B cell (primary cell): Measurements from ENCODE around the gene DOCK1. TPM values are rescaled to one million over a fixed set of nuclear protein-coding genes. Genes with fewer than 3 reads are reported as not detected.

Experiments used
- ATAC-seq: fragments of 200-7000 bp; cut with Tn5 transposase; one replicate; pipeline ENCODE4 v1.10.0; 2021; ENCODE audit warnings: low read depth, mild to moderate bottlenecking, moderate number of reproducible peaks, moderate library complexity
- CTCF ChIA-PET: fragments of 350-600 bp; sonication (Branson Sonifier 250); formaldehyde crosslinking; loops from one replicate; lab custom pipeline; 2021; ENCODE audit warnings: antibody characterized with exemption, inconsistent platforms; lab: Charles Lee
- POLR2A ChIA-PET: fragments of 350-600 bp; sonication (Branson Sonifier 250); formaldehyde crosslinking; loops from one replicate; lab custom pipeline; 2021; ENCODE audit warnings: antibody characterized with exemption; lab: Charles Lee
- DNase-seq: peaks from one replicate; pipeline ENCODE4 v3.0.0; 2013
- H2AFZ ChIP-seq: 2 replicates; pipeline ENCODE4 v1.6.1; 2012; ENCODE audit warnings: mild to moderate bottlenecking, low read depth, low read length; ENCODE audit not compliant: insufficient read depth, poor library complexity, severe bottlenecking
- H3K27ac ChIP-seq, 2 donors: 1 replicate in 1 of 2; 2 replicates in 1 of 2; pipeline ENCODE4 v1.5.1; 2012 to 2013; ENCODE audit warnings: low read length in 2 of 2, mild to moderate bottlenecking in 2 of 2, moderate library complexity in 1 of 2
- H3K27me3 ChIP-seq, 4 experiments: fragments of 200-600 bp in 1 of 4; sonication (generic) in 1 of 4; replicated peaks in 1 of 4; 1 replicate in 2 of 4; 2 replicates in 2 of 4; pipeline versions ENCODE4 v1.6.1 to v1.7.0; 2013 to 2016; ENCODE audit warnings: low read length in 3 of 4, mild to moderate bottlenecking in 2 of 4, mixed read lengths in 1 of 4, moderate library complexity in 1 of 4; ENCODE audit not compliant: insufficient read depth in 4 of 4, control insufficient read depth in 3 of 4; ENCODE audit errors: control extremely low read depth in 1 of 4
- H3K36me3 ChIP-seq, 2 experiments: replicated peaks in 1 of 2; 1 replicate in 1 of 2; 2 replicates in 1 of 2; pipeline versions ENCODE4 v1.6.1 to v1.7.1; 2013; ENCODE audit warnings: low read length in 1 of 2; ENCODE audit not compliant: insufficient read depth in 2 of 2, control insufficient read depth in 1 of 2; ENCODE audit errors: control extremely low read depth in 1 of 2, extremely low read depth in 1 of 2
- H3K4me1 ChIP-seq, 2 donors: fragments of 200-600 bp in 1 of 2; sonication (generic) in 1 of 2; 1 replicate in 1 of 2; 2 replicates in 1 of 2; pipeline versions ENCODE4 v1.5.1 to v1.6.1; 2013 to 2017; ENCODE audit warnings: low read length in 2 of 2; ENCODE audit not compliant: control insufficient read depth in 2 of 2, insufficient read depth in 2 of 2
- H3K4me2 ChIP-seq: replicated peaks from 2 replicates; pipeline ENCODE3; 2012; ENCODE audit warnings: mild to moderate bottlenecking, low read depth, low read length; ENCODE audit not compliant: poor library complexity, severe bottlenecking
- H3K4me3 ChIP-seq, 5 experiments: fragments of 200-600 bp in 1 of 5; sonication (generic) in 1 of 5; 1 replicate in 3 of 5; 2 replicates in 2 of 5; pipeline versions ENCODE4 v1.5.1 to v1.7.0; 2011 to 2016; ENCODE audit warnings: low read length in 4 of 5, mild to moderate bottlenecking in 4 of 5, low read depth in 2 of 5, control low read depth in 1 of 5, moderate library complexity in 1 of 5; ENCODE audit not compliant: insufficient read depth in 1 of 5; ENCODE audit errors: control extremely low read depth in 1 of 5, extremely low read depth in 1 of 5
- H3K79me2 ChIP-seq: fragments of 200-600 bp; sonication (generic); one replicate; pipeline ENCODE4 v1.6.0; 2016; ENCODE audit warnings: low read length; ENCODE audit not compliant: control insufficient read depth, insufficient read depth
- H3K9ac ChIP-seq: fragments of 200-600 bp; sonication (generic); 2 replicates; pipeline ENCODE4 v1.6.1; 2017; ENCODE audit warnings: mild to moderate bottlenecking, low read length, moderate library complexity
- H3K9me3 ChIP-seq, 3 donors: one replicate each; pipeline versions ENCODE4 v1.6.1 to v1.7.1; 2013; ENCODE audit warnings: low read length in 2 of 3; ENCODE audit not compliant: control insufficient read depth in 2 of 3, insufficient read depth in 1 of 3; ENCODE audit errors: control extremely low read depth in 1 of 3
- H4K20me1 ChIP-seq: 2 replicates; pipeline ENCODE4 v1.6.0; 2012; ENCODE audit warnings: mild to moderate bottlenecking, low read length; ENCODE audit not compliant: insufficient read depth, control insufficient read depth, poor library complexity, severe bottlenecking
- H3K27ac Mint-ChIP-seq: one replicate; pipeline ENCODE4 v1.8.0; 2021; ENCODE audit warnings: mixed read lengths
- H3K27me3 Mint-ChIP-seq: one replicate; pipeline ENCODE4 v1.8.0; 2021; ENCODE audit warnings: mixed read lengths
- H3K4me1 Mint-ChIP-seq: one replicate; pipeline ENCODE4 v1.8.0; 2021; ENCODE audit warnings: mixed read lengths
- H3K4me3 Mint-ChIP-seq: one replicate; pipeline ENCODE4 v1.8.0; 2021; ENCODE audit warnings: mixed read lengths
- H3K9me3 Mint-ChIP-seq: one replicate; pipeline ENCODE4 v1.8.0; 2022; ENCODE audit warnings: mixed read lengths; ENCODE audit not compliant: insufficient read depth
- EZH2 ChIP-seq: IDR thresholded peaks from 2 replicates; pipeline ENCODE4 v1.6.1; 2012; ENCODE audit warnings: borderline replicate concordance, low read depth, mild to moderate bottlenecking, moderate library complexity, low read length; ENCODE audit not compliant: insufficient read depth, poor library complexity, severe bottlenecking
- WGBS: methylation state at CpG from one replicate; pipeline ENCODE4 v1.1.5; 2013; ENCODE audit warnings: missing lambda C conversion rate; ENCODE audit not compliant: insufficient coverage; 5-methylcytosine and 5-hydroxymethylcytosine counted together
- intact Hi-C: fragments of 100-400 bp; cut with micrococcal nuclease; formaldehyde crosslinking; loops from one replicate; pipeline ENCODE4 v1.10.0; 2022
- polyA plus RNA-seq: library from polyadenylated mRNA; depleted of rRNA; stranded (reverse); fragments of >200 nt; gene quantifications from 2 replicates; pipeline ENCODE4 v1.2.3, GENCODE V29; 2012
- total RNA-seq, 2 donors: library from RNA; stranded (reverse); fragments of 120-200 nt in 1 of 2; gene quantifications; 1 replicate in 1 of 2; 2 replicates in 1 of 2; pipeline versions ENCODE4 v1.2.3 to v1.2.4, GENCODE V29; 2013 to 2022
- TF ChIP-seq, protein P1 (sequence below): fragments of 200-600 bp; IDR thresholded peaks from one replicate; pipeline ENCODE4 v1.8.0; 2022; ENCODE audit warnings: antibody characterized with exemption, mild to moderate bottlenecking

DOCK1 gene
- total and polyA plus RNA-seq, 2 donors (not counting 1 experiment from before 2014, with no cell fraction given), result not detected

DNA sequence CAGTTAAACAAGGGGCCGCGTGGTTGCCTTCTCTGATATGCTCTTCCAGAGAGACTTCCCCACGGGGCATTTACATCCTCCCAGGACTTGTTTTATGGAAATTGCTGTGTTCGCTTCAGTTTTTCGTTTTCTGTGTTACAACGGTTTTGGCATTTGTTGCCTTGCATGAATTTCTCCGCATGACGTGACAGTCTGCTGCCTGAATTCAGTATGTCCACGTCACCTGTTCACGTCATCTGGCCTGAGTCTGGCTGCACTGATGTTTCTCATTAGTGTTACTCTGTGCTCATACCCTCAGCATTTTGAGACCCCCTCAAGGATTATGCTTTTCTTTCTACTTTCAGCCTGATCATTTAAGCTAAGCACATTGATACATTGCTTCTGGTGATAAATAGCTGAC, 340.2 kb downstream of the DOCK1 start:
- Histone ChIP-seq H3K27me3 (no peaks in the 10 kb centered on the region), H3K9ac (no peak overlapping the region), H4K20me1 (no peaks in the 10 kb centered on the region), H3K79me2 (no peaks in the 10 kb centered on the region), H3K9me3 (no peaks in the 10 kb centered on the region), H3K4me3 (no peak overlapping the region), H3K4me1 (no peaks in the 10 kb centered on the region), H3K4me2 (no peak overlapping the region), H2AFZ (no peak overlapping the region), H3K27ac (no peak overlapping the region), H3K36me3 (no peaks in the 10 kb centered on the region)
- DNase-seq (no peak), ATAC-seq (no peak)
- Mint-ChIP-seq H3K4me1 (no peaks in the 10 kb centered on the region), H3K27ac (no peak overlapping the region), H3K9me3 (no peaks in the 10 kb centered on the region), H3K4me3 (no peak overlapping the region), H3K27me3 (no peaks in the 10 kb centered on the region)
- intact Hi-C loops, result no loop called here
- TF ChIP-seq EZH2, result no peak
- TF ChIP-seq, protein P1, sequence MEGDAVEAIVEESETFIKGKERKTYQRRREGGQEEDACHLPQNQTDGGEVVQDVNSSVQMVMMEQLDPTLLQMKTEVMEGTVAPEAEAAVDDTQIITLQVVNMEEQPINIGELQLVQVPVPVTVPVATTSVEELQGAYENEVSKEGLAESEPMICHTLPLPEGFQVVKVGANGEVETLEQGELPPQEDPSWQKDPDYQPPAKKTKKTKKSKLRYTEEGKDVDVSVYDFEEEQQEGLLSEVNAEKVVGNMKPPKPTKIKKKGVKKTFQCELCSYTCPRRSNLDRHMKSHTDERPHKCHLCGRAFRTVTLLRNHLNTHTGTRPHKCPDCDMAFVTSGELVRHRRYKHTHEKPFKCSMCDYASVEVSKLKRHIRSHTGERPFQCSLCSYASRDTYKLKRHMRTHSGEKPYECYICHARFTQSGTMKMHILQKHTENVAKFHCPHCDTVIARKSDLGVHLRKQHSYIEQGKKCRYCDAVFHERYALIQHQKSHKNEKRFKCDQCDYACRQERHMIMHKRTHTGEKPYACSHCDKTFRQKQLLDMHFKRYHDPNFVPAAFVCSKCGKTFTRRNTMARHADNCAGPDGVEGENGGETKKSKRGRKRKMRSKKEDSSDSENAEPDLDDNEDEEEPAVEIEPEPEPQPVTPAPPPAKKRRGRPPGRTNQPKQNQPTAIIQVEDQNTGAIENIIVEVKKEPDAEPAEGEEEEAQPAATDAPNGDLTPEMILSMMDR, result no peak
- 83% methylated on average over 10 of the region's 10 CpGs for WGBS
- CTCF ChIA-PET, result no interaction called here
- POLR2A ChIA-PET, result no interaction called here

DNA sequence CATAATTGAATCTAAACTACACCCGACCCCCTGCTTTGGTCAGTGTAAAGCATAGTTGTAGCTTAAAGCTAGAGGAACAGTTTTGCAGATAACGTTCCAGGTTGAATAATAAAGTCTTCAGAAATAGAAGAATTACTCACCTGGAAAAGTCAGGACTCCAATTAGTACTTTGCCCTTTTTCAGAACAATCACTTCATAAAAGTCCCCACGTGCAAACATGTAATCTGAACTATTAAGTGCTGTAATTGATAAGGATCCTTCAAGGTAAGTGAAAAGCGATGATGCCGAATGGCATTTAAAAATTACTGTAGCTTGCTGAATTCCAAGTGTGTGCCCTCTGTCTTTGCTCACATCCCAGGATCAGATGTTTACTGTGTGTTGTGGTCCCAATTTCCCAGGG, 344.8 kb downstream of the DOCK1 start:
- Mint-ChIP-seq H3K27ac (no peak overlapping the region), H3K4me3 (no peak overlapping the region), H3K27me3 (no peaks in the 10 kb centered on the region), H3K4me1 (no peaks in the 10 kb centered on the region), H3K9me3 (peaks cover 2% of the 10 kb centered on the region)
- Histone ChIP-seq H3K4me3 (no peak overlapping the region), H3K27me3 (no peaks in the 10 kb centered on the region), H3K79me2 (no peaks in the 10 kb centered on the region), H3K9ac (no peak overlapping the region), H3K9me3 (no peaks in the 10 kb centered on the region), H3K27ac (no peak overlapping the region), H3K4me1 (no peaks in the 10 kb centered on the region), H2AFZ (no peak overlapping the region), H3K4me2 (no peak overlapping the region), H3K36me3 (no peaks in the 10 kb centered on the region), H4K20me1 (no peaks in the 10 kb centered on the region)
- ATAC-seq (no peak), DNase-seq (no peak)
- POLR2A ChIA-PET, result no interaction called here
- CTCF ChIA-PET, result no interaction called here
- no peak for TF ChIP-seq EZH2
- TF ChIP-seq, protein P1, result no peak
- WGBS, result 100% methylated on average over 2 of the region's 5 CpGs
- intact Hi-C loops, result no loop called here
